Tibial nerve (tissue), 3 donors: ENCODE measurements around the gene ULBP3.

Experiments used
- CTCF ChIP-seq, 5 experiments: fragments of 200-600 bp in 3 of 5; fragments of 450-650 bp in 2 of 5; sonication (generic) in 3 of 5; IDR thresholded peaks; one replicate each; pipeline ENCODE4 v1.5.1; 2016 to 2019; ENCODE audit warnings: antibody characterized with exemption in 5 of 5, mild to moderate bottlenecking in 3 of 5, moderate library complexity in 2 of 5
- POLR2A ChIP-seq, 2 donors: fragments of 450-650 bp; IDR thresholded peaks; one replicate each; pipeline ENCODE4 v1.6.1; 2017; ENCODE audit warnings: antibody characterized with exemption in 2 of 2, mild to moderate bottlenecking in 2 of 2, moderate library complexity in 2 of 2

DNA sequence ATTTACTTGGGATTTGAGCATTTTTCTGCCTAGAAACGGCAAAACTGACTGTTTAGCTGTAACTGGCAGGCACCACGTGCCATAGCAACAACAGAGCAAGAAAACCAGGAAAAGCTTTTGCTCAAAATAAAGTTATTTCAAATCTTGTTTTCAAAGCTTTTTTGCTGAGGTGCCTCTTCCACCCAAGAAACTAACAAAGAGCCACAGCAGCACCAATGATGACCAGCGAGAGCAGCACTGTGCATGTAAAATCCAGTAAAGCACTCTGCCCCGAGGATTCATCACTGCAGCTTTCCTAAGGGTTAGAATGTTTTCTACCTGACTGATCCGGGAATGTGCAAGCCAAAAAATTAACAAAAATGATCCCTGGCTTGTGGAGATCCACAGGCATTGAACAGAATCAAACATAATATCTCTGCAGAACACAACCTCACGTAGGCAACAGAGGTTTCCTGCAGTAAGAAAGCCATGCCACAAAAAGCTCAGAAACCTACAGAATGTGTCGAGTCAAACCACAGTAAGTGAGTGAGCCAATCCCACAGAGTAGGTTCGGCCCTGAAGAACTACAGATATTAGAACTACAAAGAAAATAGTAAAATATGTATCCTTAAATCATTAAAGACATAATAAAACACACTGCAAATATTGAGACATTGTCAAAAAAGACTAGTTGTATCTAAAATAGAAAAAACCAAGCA lies 7.4 kb upstream of the ULBP3 start:
- TF ChIP-seq POLR2A (IDR thresholded peaks at IDR 0.05) (no peak), CTCF (IDR thresholded peaks at IDR 0.05) (no peak)
